PFSK-1 (cell line): ENCODE results near the gene TADA2A.

ENCODE experiments used
- FOXP2 ChIP-seq: optimal IDR thresholded peaks from 2 replicates; pipeline ENCODE3; 2011; ENCODE audit warnings: borderline replicate concordance, control low read depth, inconsistent platforms; ENCODE audit not compliant: insufficient read depth; ENCODE audit errors: extremely low read length, extremely low read depth
- POLR2AphosphoS5 ChIP-seq: IDR thresholded peaks from 2 replicates; pipeline ENCODE4 v1.6.1; 2012; ENCODE audit warnings: low read depth, mild to moderate bottlenecking, control low read depth, low read length, moderate library complexity
- REST ChIP-seq, 2 experiments: IDR thresholded peaks; 2 replicates each; pipeline versions ENCODE4 v1.6.1 to v1.8.0; 2011 to 2012; ENCODE audit warnings: low read depth in 2 of 2, low read length in 2 of 2, control low read depth in 1 of 2, inconsistent platforms in 1 of 2, mild to moderate bottlenecking in 1 of 2, moderate library complexity in 1 of 2; ENCODE audit not compliant: insufficient read depth in 1 of 2
- SIN3A ChIP-seq: IDR thresholded peaks from 2 replicates; pipeline ENCODE4 v1.6.1; 2012; ENCODE audit warnings: mild to moderate bottlenecking, low read length, moderate library complexity, borderline replicate concordance; ENCODE audit not compliant: insufficient read depth
- TAF1 ChIP-seq: IDR thresholded peaks from 2 replicates; pipeline ENCODE4 v1.6.1; 2012; ENCODE audit warnings: low read length, control low read depth, borderline replicate concordance; ENCODE audit not compliant: insufficient read depth

The TADA2A gene

GRCh38 chr17:37388266-37388665 lies 18.4 kb upstream of the TADA2A start:
- TF ChIP-seq POLR2AphosphoS5 (no peak), FOXP2 (no peak), TAF1 (no peak), SIN3A (no peak), REST (IDR thresholded peaks at IDR 0.05; ENCODE audit: insufficient read depth in 1 of 2, low read depth in 2 of 2, low read length in 2 of 2) (no peak)

- TF ChIP-seq SIN3A: no peak
- TF ChIP-seq TAF1: no peak
- TF ChIP-seq REST (IDR thresholded peaks at IDR 0.05; ENCODE audit: insufficient read depth in 1 of 2, low read depth in 2 of 2, low read length in 2 of 2): no peak
- no peak for TF ChIP-seq POLR2AphosphoS5
- TF ChIP-seq FOXP2: no peak
Measured at GRCh38 chr17:37389160-37389559, 17.5 kb upstream of the TADA2A start.

- TF ChIP-seq TAF1 (no peak), FOXP2 (no peak), SIN3A (no peak), REST (IDR thresholded peaks at IDR 0.05; ENCODE audit: insufficient read depth in 1 of 2, low read depth in 2 of 2, low read length in 2 of 2) (no peak), POLR2AphosphoS5 (no peak)
Measured at GRCh38 chr17:37391146-37391545, 15.5 kb upstream of the TADA2A start.

GRCh38 chr17:37392024-37392590 lies 14.6 kb upstream of the TADA2A start:
- TF ChIP-seq POLR2AphosphoS5 (no peak), FOXP2 (no peak)

- TF ChIP-seq REST (IDR thresholded peaks at IDR 0.05; ENCODE audit: insufficient read depth in 1 of 2, low read depth in 2 of 2, low read length in 2 of 2) (no peak), FOXP2 (no peak), TAF1 (no peak), POLR2AphosphoS5 (no peak), SIN3A (no peak)
Measured at GRCh38 chr17:37393352-37393751, 13.3 kb upstream of the TADA2A start.
